GM12891 (cell line): ENCODE measurements around the gene TTC8.

Experiments used
- PAX5 ChIP-seq: IDR thresholded peaks from 2 replicates; pipeline ENCODE4 v1.6.1; 2011; ENCODE audit warnings: low read length, moderate library complexity, mild to moderate bottlenecking; ENCODE audit not compliant: insufficient read depth, severe bottlenecking
- POLR2A ChIP-seq: IDR thresholded peaks from 2 replicates; pipeline ENCODE4 v1.6.1; 2011; ENCODE audit warnings: low read depth, low read length, control low read depth
- POLR2AphosphoS5 ChIP-seq: IDR thresholded peaks from 2 replicates; pipeline ENCODE4 v1.6.1; 2011; ENCODE audit warnings: low read depth, low read length, control low read depth
- SPI1 ChIP-seq: IDR thresholded peaks from 2 replicates; pipeline ENCODE4 v1.6.1; 2011; ENCODE audit warnings: low read depth, low read length, control low read depth
- TAF1 ChIP-seq: IDR thresholded peaks from 2 replicates; pipeline ENCODE4 v1.6.1; 2011; ENCODE audit warnings: low read depth, low read length, control low read depth

- no peak for TF ChIP-seq POLR2A
- no peak for TF ChIP-seq POLR2AphosphoS5
- TF ChIP-seq TAF1: no peak
- no peak for TF ChIP-seq SPI1
- no peak for TF ChIP-seq PAX5
These were observed 13.6 kb downstream of the TTC8 start for GRCh38 chr14:88838015-88838414.
